Tongue (tissue), 2 donors: ENCODE results near the gene ZBED1. TPM values are rescaled to one million over a fixed set of nuclear protein-coding genes. Genes with fewer than 3 reads are reported as not detected.
"Not testable (repeated sequence)": the region's sequence is repeated elsewhere in the genome, so short reads cannot be mapped to it uniquely, and the experiment has no call there.

Source experiments
- DNase-seq: peaks from one replicate; pipeline ENCODE4 v3.0.0-alpha.2; 2015
- total RNA-seq: library from RNA; depleted of rRNA; stranded (reverse); fragments of >200 nt; gene quantifications from one replicate; pipeline ENCODE4 v1.2.3, GENCODE V29; 2014

Gene ZBED1
- total RNA-seq: 33.6 TPM

DNA sequence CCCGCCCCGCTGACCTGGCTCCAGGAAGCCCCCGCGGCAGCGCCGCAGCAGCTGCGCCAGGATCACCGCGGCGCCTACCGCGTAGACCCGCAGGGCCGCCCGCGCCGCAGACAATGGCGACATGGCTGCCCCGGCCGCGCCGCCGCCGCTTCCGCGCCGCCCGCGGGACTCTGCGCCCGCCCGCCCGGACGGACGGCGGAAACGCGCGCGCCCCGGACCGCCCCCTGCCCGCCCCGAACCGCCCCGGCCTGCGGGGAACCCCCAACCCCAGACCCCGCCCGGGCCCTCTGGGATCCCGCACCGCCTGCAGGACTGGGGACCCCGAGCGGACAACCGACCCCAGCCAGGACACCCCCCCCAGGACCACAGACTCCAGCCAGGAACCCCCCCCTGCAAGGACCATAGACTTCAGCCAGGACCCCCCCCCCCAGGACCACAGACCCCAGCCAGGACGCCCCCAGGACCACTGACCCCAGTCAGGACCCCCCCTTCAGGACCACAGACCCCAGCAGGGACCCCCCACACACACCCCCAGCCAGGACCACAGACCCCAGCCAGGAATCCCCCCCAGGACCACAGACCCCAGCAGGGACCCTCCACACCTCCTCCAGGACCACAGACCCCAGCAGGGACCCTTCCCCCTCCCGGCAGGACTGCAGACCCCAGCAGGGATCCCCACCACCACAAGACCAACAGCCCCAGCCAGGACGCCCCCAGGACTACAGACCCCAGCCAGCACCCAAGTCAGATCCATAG, at the start of gene ZBED1, which contains the start of gene DHRSX:
ZBED1 (minus strand) TSS at position 174 of the 756 bp plus-strand sequence. CDS start 10,257 bp downstream, outside the sequence.
DHRSX (minus strand) TSS at position 174 of the 756 bp plus-strand sequence; CDS start at position 123, 51 bp downstream.
- DNase-seq: peak; percentile 53

GRCh38 chrX:2549876-2550275, 49.1 kb upstream of the ZBED1 start:
- DNase-seq: no peak

DNA sequence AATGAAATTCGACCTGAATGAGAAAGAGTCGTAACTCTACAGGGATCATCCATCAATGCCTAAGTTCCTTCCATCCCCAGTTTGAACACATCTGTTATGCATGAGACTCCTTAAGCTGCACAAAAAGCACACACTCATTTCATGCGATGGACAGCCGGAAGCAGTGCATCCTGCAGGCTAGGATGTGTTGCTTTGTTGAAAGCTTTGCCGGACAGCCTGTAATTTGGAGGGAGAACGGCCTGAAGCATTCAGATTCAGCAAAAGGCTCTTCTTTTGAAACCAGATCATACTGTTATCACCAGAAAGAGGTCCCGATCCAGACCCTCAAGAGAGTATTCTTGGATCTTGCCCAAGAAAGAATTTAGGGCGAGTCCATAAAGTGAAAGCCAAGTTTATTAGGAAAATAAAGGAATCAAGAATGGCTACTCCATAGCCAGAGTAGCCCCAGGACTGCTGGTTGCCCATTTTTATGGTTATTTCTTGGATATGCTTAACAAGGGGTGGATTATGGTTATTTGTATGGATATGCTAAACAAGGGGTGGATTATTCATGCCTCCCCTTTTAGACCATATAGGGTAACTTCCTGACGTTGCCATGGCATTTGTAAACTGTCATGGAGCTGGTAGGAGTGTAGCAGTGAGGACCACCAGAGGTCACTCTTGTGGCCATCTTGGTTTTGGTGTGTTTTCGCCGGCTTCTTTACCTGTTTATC, 48.1 kb upstream of the ZBED1 start:
- DNase-seq: peak; percentile 75

- no peak for DNase-seq
Measured at GRCh38 chrX:2547736-2548135, 47.0 kb upstream of the ZBED1 start.

DNA sequence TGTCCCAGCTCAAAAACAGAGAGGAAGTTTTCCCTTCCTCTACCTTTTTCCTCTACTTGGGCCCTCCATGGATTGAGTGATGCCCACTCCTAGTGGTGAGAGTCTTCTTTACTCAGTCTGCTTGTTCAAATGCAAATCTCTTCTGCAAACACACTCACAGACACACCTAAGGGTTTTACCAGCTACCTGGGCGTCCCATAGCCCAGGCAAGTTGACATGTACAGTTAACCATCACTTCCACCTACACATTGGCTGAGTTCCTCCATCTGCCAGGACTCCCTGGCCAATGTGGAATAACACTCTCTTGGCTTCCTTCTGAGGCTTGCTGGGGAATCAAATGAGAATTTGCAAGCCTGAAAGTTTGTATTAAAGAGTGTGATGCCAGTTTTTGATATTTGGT, 45.7 kb upstream of the ZBED1 start:
- no peak for DNase-seq

DNA sequence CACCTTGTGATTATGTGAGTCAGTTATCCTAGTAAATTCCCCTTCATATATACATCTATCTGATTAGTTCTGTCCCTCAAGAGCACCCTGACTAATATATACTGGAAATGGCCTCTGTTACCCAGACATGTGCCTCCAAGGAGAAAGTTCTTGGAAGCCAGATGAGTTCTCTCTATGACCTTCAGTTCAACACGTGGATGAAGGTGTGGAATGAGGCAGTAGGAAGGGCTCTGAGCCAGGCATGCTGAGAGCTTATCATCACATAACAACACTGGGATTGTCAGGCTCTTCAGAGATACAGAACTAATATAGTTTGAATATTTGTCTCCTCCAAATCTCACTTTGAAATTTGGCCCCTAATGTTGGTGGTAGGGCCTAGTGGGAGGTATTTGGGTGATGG, 44.4 kb upstream of the ZBED1 start:
- DNase-seq: no peak

DNA sequence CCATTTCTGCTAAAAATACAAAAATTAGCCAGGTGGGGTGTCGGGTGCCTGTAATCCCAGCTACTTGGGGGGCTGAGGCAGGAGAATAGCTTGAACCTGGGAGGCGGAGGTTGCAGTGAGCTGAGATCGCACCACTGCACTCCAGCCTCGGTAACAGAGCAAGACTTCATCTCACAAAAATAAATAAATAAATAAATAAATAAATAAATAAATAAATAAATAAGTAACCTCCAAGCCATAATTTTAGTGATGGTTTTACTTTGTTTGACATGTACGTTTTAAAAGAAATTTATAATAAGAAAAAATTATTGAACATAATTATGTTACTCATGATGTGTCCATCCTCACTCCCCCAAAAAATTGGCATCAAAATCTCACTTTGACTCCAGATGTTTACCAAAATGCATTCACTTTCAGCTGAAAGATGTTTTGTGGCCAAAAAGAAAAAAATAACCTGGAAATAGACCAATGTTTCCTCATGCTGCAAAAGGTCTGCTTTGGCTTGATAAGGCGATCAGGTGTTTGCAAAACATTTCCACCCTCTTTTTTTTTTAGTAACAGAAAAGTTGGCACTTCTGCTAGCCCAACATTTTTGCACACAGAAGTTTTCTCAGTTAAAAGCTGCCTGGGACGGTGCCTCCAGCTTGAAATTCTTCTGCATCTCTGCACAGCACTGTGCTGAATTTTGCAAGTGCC, 42.2 kb upstream of the ZBED1 start:
- DNase-seq: no peak

- no peak for DNase-seq
Measured at GRCh38 chrX:2541603-2542002, 40.8 kb upstream of the ZBED1 start.

DNA sequence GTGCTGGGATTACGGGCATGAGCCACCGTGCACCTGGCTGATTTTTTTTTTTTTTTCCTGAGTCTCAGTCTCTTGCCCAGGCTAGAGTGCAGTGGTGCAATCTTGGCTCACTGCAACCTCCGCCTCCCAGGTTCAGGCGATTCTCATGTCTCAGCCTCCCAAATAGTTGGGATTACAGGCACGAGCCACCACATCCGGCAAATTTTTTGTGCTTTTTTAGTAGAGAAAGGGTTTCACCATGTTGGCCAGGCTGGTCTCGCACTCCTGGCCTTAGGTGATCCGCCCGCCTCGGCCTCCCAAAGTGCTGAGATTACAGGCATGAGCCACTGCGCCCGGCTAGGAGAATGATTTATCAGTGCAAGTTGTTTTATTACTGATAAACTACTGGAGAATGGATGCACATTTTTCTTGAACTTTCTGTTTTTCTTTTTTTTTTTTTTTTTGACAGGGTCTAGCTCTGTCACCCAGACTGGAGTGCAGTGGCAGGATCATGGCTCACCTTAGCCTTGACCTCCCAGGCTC, 39.7 kb upstream of the ZBED1 start:
- DNase-seq: no peak

DNA sequence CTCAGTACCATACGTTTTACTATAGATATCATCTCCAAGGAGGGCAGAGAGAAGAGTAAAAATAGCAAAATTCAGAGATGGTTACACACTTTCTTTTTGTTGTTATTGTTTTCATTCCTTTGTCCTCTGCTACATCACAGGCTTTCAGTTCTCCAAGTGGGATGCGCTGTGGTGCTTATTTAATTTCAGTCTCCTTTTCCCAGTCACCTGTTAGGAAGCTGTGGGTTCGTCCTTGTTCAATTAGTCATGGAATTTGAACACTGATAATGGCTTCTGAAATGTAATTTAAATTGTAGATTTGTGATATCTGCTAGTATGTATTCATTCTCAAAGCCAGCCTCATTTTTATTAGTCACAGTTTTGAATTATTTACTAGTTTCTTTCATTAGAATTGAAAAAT, 38.8 kb upstream of the ZBED1 start:
- no peak for DNase-seq

DNA sequence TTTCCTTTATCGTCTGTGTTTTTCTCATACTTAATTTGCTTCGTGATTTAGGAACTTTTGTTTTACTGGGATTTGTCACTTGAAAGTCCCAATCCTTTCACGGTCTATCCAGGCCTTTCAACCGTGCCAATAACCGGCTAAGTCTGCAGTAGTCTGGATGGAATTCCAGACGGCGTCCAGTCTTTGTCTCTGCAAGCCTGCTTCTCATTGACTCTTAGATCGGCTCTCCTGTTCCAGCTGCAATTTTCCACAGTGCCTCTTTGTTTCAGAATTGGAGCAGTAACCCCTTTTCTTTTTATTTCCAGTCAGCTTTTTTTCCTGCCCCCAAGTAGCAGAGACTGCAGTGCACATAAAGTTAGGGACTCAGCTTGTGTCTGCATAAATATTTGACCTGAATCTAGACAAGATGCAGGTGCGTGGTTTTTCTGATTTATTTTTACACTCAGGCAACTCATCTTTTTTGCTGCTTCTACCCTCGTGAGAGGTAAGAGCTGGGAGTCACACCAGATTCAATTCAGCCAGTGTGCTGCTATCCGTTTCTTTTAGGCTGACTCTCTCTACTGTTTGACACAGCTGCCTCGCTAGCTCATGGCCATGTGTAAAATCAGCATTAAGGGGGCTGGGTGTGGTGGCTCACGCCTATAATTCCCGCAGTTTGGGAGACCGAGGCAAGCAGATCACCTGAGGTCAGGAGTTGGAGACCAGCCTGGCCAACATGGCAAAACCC, 37.4 kb upstream of the ZBED1 start:
- peak; percentile 83 for DNase-seq

DNA sequence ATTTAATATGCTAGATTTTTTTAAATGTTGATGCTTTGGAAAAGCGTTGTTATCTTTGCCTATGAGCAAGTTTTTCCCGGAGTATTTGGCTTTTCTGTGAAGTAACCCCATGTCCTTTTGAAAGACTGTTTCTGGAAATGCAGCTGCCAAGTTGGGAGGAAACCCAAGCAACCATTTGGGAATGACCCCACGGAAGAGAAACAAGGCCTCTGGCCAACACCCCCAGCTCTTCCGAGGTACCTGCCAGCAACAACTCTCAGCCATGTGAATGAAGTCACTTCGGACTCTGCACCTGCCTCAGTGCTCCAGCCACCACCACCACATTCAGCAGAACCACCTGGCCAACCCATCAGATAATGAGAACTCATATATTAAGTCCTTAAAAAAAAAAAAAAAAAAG, 36.2 kb upstream of the ZBED1 start:
- DNase-seq: peak; percentile 79

DNA sequence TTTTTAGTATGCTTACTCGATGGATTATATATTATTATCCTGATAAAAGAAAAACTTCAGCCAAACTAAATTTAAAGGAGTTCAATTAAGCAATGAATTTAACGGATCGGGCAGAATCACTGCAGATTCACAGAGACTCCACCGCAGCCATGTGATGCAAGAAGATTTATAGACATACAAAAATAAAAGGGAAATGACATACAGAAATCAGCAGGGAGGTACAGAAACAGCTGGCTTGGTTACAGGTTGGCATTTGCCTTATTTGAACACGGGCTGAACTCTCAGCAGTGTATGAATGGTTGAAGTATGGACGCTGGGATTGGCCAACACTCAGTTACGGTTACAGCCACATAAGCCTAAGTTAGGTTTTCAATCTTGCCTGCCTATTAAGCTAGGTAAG, 35.4 kb upstream of the ZBED1 start:
- no peak for DNase-seq

- not testable (repeated sequence) for DNase-seq
Measured at GRCh38 chrX:2534261-2535021, 33.7 kb upstream of the ZBED1 start.

DNA sequence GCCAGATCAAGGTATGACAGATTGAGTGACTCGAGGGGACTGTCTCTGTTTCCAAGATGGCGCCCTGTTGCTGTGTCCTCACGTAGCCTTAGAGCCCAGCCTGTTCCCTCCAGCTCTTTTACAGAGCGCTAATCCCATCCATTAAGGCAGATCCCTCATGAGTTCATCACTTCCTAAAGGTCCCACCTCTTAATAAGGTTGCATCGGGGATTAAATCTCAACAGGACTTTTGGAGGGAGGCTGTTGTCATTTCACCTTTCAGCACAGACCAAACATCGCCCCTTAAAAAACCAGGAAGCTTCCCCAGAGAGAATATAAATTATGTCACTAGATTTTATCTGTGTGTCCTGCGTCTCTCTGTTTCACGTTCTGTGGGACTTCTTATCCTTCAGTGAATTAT, 32.6 kb upstream of the ZBED1 start:
- no peak for DNase-seq

DNA sequence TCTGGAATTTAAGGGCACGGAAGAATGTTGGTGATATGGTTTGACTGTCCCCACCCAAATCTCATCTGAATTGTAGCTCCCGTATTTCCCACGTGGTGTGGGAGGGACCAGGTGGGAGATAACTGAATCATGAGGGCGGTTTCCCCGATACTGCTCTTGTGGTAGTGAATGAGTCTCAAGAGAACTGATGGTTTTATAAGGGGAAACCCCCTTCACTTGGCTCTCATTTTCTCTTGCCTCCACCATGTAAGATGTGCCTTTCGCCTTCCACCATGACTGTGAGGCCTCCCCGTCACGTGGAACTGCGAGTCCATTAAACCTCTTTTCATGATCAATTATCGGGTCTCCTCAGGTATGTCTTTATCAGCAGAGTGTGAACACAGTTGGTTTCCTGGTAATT, 25.6 kb upstream of the ZBED1 start:
- DNase-seq: no peak

GRCh38 chrX:2523911-2524310, 23.1 kb upstream of the ZBED1 start:
- no peak for DNase-seq

GRCh38 chrX:2521927-2522386, 21.2 kb upstream of the ZBED1 start:
- DNase-seq: no peak

DNA sequence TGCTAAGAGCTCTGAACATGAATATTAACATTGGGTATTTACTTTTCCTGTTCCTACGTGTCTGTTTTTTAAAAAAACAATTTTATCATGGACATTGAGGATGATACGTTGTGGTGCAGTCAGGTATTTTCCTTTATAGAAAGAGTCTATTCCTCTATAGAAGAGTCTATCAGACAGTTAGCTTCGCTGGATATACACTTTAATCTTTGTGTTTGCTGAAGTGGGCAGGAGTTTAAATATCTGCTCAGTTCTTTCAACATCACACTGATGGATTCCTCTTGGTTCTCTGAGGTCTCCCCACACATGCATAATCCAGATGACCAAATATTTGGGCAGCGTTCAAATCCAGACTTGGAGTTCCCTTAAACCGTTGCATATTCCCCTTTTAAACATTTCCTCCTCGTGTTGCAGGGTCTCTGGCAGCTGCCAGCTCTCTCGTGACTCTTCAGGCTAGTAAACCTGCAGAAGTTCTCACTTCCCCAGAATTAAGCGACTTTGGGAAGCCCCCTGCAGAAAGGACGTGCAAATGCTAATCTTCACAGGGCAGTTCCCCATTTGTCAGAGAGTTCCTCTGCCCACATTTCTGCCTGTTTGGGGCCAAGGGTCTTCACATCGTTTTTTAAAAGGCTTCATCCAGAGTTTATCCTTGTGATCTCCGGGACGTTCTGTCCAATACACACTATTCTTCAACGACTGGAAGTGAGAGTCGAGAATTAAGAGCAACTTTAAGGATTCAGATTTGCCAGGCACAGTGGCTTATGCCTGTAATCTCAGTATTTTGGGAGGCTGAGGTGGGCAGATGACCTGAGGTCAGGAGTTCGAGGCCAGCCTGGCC, 20.5 kb upstream of the ZBED1 start:
- DNase-seq: peak; percentile 21

GRCh38 chrX:2520539-2520938, 19.8 kb upstream of the ZBED1 start:
- DNase-seq: no peak
